GM18502 (cell line): ENCODE data around the gene MAG.
"Not testable (repeated sequence)": the region's sequence is repeated elsewhere in the genome, so short reads cannot be mapped to it uniquely, and the experiment has no call there.

Source experiments
- ATAC-seq: cut with Tn5 transposase; IDR thresholded peaks from one replicate; pipeline ENCODE4 v1.9.1; 2021; ENCODE audit warnings: mild to moderate bottlenecking; ENCODE audit not compliant: unreplicated experiment, poor library complexity

MAG gene

DNA sequence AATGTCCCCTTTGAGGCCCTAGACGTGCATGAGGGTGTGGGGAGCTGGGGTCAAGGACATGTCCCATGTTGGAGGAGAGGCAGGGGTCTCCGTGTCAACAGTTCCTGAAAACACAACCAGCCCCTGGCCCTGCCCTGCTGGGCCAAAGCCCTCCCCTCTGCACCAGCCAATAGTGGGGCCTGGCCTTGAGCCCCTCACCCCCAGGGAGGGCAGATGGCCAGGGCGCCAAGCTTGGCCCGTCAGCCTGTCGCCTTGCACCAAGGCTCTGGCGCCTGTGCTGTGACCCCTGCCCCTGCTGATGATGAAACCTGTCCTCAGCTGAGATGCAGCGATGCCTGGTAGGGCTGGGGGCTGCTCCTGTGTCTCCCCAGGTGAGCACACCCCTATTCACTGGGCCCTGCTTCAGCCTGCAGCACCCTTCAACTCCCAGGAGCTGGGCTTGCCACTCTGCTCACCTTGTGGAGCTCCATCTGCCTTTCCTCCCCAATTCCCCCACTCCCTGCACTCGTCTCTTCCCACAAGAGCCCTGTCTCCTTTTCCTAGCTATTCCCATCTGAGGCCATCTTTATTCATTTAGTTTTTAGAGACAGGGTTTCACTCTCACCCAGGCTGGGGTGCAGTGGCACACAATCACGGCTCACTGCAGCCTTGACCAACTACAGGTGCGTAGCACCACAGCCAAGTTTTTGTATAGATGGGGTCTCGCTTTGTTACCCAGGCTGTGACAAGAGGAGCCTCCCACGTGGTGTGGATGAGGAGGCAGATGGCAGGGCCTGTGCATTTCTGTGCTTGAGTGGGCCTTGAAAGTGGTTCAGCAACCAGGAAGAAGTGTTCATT, 11.8 kb upstream of the MAG start:
- ATAC-seq = no peak

DNA sequence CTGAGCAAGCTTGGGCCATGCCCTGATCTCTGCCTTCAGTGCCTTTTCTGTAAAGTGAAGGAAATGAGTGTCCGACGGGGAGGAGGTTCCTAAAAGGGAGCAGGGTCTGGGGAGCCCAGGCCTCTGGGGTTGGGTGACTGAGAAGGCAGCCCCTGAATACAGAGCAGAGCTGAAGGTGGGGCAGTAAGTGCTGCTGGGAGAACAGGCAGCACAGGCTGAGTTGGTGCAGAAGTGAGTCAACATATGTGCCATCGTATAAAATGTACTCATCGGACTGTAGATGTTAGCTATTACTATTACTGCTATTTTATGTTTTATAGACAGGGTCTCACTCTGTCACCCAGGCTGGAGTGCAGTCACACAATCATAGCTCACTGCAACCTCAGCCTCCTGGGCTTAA, 10.7 kb upstream of the MAG start:
- no peak for ATAC-seq

DNA sequence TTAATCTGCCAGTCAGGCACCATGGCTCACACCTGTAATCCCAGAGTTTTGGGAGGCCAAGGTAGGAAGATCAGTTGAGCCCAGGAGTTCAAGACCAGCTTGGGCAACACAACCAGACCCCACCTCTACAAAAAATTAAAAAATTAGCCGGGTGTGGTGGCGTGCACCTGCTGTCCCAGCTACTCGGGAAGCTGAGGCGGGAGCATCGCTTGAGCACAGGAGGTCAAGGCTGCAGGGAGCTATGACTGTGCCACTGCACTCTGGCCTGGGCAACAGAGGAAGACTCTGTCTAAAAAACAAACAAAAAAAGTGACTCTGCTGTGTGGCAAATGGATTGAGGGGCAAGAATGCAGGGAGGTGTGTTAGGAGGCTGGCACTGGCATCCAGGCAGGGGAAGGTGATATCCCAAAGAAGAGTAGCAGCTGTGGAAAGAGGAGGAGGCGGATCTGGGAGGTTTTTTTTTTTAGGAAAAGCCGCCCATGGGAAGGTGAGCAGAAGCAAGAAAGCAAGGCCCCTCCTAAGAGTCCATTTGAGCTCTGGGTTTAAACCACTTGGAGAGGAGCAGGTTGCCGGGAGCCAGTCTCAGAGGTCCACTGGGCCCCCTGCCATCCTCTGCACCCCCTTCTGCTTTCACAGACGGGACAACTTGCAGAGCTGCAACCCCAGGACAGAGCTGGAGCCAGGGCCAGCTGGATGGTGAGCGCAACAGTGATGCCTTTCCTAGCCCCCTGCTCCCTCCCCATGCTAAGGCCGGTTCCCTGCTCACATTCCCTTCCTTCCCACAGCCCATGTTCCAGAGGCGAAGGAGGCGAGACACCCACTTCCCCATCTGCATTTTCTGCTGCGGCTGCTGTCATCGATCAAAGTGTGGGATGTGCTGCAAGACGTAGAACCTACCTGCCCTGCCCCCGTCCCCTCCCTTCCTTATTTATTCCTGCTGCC, 7.5 kb upstream of the MAG start:
- ATAC-seq = no peak

DNA sequence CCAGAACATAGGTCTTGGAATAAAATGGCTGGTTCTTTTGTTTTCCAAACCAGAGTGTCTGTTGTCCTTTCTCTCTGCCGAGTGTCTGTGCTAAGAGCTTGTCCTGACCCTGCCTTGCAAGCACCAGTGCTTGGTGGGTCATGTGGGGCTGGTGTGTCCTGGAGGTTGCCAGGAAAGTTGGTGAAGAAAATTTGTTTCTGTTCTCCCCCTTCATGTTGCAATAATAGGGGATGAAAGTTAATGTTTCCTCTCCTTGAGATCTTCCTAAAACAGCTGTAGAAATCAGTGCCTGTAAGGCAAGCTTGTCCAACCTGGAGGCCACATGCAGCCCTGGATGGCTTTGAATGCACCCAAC, 6.9 kb upstream of the MAG start:
- no peak for ATAC-seq

DNA sequence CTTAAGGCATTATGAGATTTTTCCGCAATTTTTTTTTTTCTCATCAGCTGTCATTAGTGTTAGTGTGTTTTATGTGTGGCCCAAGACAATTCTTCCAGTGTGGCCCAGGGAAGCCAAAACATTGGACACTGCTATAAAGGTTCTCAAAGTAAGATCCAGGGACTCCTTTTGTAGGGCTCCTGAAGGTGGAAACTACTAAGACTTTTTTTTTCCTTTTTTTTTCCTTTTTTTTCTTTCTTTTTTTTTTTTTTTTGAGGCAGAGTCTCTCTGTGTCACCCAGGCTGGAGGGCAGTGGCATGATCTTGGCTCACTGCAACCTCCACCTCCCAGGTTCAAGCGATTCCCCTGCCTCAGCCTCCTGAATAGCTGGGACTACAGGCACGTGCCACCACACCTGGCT, 6.5 kb upstream of the MAG start:
- ATAC-seq = not testable (repeated sequence)

DNA sequence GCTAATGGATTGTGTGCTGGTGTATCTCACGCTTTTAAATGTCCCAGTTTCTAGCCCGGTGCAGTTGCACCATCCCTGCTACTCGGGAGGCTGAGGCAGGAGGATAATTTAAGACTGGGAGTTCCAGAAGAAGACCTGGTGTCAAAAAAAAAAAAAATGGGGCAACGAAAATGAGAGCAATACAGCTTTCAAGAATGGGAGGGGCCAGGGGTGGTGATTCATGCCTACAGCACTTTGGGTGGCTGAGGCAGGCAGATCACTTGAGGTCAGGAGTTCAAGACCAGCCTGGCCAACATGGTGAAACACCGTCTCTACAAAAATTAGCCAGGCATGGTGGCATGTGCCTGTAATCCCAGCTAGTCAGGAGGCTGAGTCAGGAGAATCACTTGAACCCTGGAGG, 5.9 kb upstream of the MAG start:
- ATAC-seq = not testable (repeated sequence)

DNA sequence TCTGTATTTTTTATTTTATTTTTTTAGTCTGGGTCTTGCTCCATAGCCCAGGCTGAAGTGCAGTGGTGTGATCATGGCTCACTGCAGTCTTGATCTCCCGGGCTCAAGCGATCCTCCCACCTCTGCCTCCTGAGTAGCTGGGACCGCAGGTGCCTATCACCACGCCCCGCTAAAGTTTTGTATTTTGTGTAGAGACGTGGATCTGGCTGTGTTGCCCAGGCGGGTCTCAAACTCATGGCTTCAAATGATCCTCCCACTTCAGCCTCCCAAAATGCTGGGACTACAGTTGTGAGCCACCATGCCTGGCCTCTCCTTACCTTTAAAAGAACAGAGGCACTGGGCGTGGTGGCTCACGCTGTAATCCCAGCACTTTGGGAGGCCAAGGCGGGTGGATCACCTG, 4.2 kb upstream of the MAG start:
- ATAC-seq = no peak

DNA sequence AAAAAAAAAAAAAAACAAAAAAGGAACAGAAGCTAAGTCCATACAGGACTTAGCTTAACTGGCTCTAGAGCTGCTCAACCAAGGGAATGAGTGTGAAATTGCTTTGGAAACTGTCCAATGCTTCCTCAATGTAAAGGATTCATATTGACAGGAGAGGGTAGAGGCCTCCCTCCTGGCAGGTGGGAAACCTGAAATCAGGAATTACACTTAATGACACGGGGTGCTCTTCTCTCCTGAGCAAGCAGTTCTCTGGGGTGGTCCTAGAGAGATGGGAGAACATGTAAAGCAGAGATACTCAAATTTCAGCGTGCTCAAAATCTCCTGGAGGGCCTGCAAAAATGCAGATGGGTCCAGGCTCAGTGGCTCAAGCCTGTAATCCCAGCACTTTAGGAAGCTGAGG, 3.6 kb upstream of the MAG start:
- ATAC-seq = no peak

DNA sequence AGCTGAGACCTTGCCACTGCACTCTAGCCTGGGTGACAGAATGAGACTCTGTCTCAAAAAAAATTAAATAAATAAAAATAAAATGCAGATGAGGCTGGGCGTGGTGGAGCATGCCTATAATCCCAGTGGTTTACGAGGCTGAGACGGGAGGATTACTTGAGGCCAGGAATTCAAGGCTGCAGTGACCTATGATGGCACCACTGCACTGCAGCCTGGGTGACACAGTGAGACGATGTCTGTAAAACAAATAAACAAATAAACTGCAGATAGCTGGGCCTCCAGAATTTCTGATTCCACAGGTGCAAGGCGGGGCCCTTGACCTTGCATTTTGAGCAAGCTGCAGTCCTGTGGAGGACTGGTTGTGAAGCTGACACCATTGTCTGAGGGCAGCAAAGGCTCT, 3.1 kb upstream of the MAG start:
- no peak for ATAC-seq

DNA sequence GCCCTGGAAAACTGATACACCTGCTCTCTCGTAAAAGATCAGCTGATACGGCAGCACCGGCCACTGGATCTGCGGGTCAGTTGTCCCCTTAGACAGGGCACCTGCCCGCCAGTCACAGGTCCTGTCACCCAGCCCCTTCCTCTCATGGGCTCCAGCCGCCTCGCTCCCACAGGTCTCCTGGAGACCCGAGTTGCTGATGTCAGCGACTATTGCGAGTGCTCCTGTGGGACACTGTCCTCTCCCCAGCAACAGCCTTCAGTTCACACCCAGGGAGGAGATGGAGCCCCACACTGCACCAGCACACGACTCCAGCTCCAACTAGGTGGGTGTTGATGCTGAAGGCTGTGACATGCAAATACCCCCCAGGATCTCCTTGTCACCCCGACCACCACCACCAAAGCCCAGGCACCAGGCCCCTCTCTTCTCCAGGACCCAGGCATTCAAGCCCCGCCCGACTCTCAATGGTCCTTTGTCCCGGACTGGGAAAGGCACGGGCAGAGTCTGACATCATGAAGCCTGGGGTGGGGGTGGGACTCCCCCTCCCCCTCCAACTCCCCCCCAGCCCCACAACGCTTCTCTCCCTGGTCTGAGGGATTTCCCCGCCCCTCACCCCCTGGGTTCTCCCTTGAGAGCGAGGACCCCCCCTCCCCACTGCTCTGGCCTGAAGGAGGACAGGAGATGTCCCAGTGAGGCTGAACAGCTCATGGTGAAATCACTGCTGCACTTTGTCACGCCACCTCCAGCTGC, 1.4 kb upstream of the MAG start:
- no peak for ATAC-seq

DNA sequence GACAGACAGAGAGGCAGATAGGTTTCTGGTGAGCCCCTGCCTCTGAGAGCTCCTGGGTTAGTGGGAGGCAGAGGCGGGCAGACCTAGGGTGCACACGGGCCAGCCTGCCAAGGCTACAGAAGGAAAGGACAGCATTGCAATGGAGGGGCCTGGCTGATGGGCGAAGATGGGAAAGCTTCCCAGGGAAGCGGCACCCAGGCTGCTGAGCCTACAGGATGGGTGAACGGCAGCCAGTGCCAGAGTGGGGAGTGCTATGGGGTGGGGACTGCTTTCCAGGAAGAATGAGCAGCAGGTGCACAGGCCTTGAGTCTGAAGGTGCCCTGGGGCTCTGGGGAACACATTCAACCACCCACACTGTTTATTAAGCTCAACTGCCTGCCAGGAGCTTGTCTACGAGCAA, 702 bp upstream of the MAG start:
- no peak for ATAC-seq

DNA sequence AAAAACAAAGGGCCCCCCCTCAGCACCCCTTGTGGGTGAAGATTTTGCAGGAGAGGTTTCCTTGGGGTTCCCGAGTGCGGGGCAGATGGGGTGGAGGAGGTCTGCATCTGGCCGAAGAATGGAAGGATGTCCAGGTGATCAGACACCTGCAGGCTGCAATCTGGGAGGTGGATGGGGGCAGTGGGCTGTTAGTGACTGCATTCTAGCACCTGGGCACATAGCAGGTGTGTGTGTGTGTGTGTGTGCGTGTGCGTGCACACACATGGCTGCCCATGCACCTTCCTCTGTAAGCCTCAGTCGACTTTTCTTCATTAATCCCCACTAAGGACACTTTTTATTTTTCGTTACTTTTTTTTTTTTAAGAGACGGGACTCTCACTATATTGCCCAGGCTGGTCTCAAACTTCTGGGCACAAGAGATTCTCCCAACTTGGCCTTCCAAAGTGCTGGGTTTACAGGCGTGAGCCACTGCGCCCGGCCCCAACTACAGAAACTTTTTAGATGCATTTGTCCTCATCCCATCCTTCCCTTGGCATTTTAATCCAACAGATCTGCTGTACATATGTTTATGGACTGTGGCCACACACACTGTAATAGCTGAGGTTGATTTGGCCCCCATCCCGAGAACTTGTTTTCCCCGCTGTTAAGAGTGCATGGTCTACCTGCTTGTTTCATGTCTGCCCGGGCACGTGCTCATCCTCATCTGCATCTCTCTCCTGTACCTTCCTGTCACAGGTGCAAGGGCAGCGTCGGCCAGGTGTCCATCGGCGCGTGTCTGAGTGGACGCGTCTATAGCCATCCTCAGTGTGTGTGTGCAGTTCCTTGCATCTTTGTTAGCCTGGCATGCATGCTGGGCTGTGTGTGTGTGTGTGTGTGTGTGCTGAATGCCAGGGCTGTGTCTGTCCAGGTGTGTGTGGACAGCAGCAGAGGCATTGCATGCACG, 731 bp downstream of the MAG start:
- no peak for ATAC-seq

DNA sequence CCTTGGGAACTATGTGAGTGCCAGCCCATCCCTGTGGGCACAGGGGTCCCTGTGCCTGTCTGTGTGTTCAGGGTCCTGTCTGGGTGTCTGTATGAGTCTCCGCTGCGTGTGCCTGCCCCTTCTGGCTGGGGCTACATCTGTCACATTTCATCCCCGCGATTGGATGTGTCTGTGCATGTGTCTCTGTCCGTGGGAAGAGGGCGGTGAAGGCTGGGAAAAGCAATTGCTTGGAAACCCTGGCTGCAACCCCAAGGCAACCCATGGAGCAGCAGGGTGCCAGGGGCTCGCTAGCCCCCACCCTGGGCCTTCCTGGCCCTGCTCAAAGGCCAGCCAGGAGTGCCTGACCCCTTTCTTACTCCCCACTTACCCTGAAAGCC, 1.4 kb downstream of the MAG start:
- no peak for ATAC-seq

DNA sequence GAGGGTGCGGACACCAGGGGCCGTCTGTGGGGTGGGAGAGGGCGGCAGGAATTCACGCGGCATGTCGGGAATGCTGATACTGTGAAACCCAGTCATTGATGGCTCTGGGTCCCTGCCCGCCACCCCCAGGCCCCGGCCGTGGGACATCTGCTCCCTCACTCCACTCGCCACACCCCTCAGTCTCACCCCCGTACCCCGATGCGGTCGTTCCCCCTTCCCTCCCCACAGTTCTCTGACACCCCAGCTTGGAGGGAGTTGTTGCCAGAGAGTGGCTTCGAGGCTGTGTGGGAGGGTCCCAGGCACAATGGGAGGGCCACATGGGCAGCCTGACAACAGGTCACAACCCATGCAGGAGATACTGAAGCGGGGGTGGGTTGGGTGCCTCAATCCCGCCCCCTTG, 1.8 kb downstream of the MAG start:
- ATAC-seq = no peak

DNA sequence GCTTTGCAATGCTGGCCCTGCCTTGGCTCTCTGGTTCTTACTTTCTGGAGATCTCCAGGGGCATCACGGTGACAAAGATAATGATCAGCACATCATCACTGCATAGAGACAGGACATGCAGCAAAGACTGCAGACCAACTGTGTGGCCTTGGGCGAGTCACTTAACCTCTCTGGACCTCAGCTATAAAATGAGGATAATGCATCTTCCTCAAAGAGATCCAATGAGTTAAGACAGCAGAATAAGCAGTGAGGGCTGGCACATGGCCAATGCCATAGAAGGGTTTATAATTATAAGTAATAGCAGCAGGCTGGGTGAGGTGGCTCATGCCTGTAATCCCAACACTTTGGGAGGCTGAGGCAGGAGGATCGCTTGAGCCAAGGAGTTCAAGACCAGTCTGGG, 2.4 kb downstream of the MAG start:
- no peak for ATAC-seq

DNA sequence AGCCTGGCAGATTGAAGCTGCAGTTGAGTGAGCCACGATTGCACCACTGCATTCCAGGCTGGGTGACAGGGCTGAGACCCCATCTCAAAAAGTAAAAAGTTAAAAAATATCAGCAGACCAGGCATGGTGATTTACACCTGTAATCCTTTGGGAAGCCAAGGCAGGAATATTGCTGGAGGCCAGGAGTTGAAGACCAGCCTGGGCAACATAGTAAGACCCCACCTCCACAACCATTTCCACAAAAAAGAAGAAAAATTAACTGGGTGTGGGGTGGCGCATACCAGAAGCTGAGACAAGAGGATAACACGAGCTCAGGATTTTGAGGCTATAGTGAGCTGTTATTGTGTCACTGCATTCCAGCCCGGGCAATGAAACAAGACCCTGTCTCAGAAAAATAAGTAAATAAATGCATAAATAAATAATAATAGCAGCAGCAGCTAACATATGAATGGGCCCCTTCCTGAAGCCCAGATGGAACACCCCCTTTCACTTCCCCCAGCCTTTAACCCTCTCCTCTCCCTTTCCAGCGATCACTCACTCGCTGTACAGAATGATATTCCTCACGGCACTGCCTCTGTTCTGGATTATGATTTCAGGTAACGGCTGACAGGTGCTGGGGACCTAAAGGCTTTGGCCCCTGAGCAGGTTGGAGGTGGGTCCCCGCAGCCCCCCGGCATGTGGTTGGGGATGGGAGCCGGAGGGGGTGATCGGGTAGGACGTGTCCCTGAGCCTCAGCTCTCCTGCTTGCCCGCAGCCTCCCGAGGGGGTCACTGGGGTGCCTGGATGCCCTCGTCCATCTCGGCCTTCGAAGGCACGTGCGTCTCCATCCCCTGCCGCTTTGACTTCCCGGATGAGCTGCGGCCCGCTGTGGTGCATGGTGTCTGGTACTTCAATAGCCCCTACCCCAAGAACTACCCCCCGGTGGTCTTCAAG, 3.2 kb downstream of the MAG start:
- ATAC-seq = no peak

DNA sequence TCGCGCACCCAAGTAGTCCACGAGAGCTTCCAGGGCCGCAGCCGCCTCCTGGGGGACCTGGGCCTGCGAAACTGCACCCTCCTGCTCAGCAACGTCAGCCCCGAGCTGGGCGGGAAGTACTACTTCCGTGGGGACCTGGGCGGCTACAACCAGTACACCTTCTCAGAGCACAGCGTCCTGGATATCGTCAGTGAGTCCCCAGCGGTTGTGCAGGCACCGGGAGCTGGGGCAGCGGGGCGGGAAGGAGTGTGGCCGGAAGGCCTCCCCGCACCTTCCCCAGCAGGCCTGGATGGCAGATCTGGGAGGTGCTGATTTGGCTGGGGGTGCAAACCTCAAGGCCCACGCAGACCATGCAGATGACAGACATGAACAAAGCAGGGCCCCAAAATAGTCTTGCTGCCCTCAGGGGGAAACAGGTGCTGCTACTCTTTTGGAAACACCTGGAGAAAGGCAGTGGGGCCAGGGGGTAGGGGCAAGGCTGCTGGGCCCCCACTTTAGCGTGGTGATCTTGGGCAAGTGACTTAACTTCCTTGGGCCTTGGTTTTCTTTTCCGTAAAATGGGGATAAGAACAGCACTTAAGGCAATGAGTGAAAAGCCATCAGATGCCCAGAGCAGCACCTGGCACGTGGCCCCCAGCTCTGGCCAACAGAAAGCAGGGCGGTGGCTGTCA, 4.0 kb downstream of the MAG start:
- ATAC-seq = no peak
